HUES48 (cell line): ENCODE results near the gene LHX3.

Experiments used
- H3K27ac ChIP-seq: one replicate; pipeline ENCODE4 v1.7.0; 2013; ENCODE audit warnings: low read depth, low read length, inconsistent platforms
- H3K27me3 ChIP-seq: 2 replicates; pipeline ENCODE4 v1.6.1; 2013; ENCODE audit warnings: mild to moderate bottlenecking, low read length; ENCODE audit not compliant: control insufficient read depth, insufficient read depth
- H3K36me3 ChIP-seq: 2 replicates; pipeline ENCODE4 v1.6.1; 2013; ENCODE audit warnings: low read length; ENCODE audit not compliant: control insufficient read depth, insufficient read depth
- H3K4me1 ChIP-seq: 2 replicates; pipeline ENCODE4 v1.6.1; 2013; ENCODE audit warnings: mild to moderate bottlenecking, low read length; ENCODE audit not compliant: control insufficient read depth, insufficient read depth
- H3K4me3 ChIP-seq: 2 replicates; pipeline ENCODE4 v1.5.1; 2013; ENCODE audit warnings: mild to moderate bottlenecking, low read depth, low read length
- H3K9ac ChIP-seq: 2 replicates; pipeline ENCODE4 v1.6.1; 2013; ENCODE audit warnings: mild to moderate bottlenecking, low read depth, low read length, moderate library complexity
- H3K9me3 ChIP-seq: 2 replicates; pipeline ENCODE4 v1.6.1; 2013; ENCODE audit warnings: low read length; ENCODE audit not compliant: control insufficient read depth, insufficient read depth

LHX3 gene

DNA sequence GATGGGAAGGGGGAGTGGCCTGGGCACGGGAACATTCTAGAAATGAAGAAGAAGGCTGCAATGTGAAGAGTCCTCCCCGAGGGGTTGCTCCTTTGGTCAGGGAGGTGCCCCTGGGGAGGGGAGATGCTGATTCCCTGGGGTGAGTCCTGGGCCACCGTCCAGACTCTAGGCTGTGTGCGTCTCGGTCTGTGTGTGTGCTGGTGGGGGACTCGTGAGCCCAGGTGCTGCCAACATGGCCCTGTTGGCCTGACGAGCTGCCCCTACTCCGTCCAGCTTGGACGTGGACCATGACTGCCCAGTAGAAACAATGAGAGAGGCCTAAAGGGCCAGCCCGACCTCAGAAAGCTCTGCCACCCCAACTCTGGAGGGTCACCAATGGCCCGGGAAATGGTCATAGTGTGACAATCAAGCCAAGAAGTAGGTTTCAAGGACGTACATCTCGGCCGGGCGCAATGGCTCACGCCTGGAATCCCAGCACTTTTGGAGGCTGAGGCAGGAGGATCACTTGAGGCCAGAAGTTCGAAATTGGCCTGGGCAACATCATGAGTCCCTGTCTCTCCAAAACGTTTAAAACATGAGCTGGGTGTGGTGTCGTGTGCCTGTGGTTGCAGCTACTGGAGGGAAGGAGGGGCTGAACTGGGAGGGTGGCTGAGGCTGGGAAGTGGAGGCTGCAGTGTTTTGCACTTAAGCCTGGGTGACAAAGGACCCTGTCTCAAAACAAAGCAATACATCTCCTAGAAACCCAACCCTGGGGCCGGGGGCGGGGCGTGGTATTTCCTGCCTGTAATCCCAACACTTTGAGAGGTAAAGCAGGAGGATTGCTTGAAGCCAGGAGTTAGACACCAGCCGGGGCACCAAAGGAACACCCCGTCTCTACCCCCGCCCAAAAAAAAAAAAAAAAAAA lies 17.0 kb downstream of the LHX3 start:
- H3K4me1 ChIP-seq: peaks cover 9% of the 10 kb centered on the region
- H3K36me3 ChIP-seq: no peaks in the 10 kb centered on the region
- no peak overlapping the region for H3K4me3 ChIP-seq
- no peak overlapping the region for H3K27ac ChIP-seq
- no peak overlapping the region for H3K9ac ChIP-seq
- H3K27me3 ChIP-seq: peaks cover 34% of the 10 kb centered on the region
- H3K9me3 ChIP-seq: no peaks in the 10 kb centered on the region

DNA sequence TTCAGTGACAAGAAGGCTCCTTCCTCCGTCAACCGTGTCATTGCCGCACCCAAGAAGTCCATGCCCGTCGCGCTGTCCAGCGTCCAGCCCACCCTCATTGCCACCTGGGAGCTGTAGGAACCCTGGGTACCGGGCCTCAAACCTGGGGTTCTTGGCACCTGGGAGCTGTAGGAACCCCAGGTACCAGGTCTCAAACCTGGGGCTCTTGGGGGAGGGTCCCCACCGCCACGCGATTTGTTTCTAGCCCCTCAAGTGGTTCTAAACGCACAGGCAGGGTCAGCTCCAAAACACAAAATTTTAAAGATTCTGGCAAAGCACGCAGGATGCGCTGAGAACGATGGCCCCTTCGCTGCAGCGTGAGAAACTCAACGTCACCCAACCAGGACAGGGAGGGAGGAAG lies 17.7 kb downstream of the LHX3 start:
- H3K4me1 ChIP-seq: peaks cover 7% of the 10 kb centered on the region; the same call in 1 of the 2 replicates
- no peaks in the 10 kb centered on the region for H3K36me3 ChIP-seq
- H3K27me3 ChIP-seq: peaks cover 26% of the 10 kb centered on the region
- H3K9ac ChIP-seq: no peak overlapping the region
- no peaks in the 10 kb centered on the region for H3K9me3 ChIP-seq
- no peak overlapping the region for H3K27ac ChIP-seq
- H3K4me3 ChIP-seq: no peak overlapping the region

- Histone ChIP-seq H3K4me1 (peaks cover 4% of the 10 kb centered on the region; the same call in 1 of the 2 replicates), H3K27me3 (peaks cover 18% of the 10 kb centered on the region), H3K4me3 (no peak overlapping the region), H3K9me3 (no peaks in the 10 kb centered on the region), H3K27ac (no peak overlapping the region), H3K9ac (no peak overlapping the region), H3K36me3 (no peaks in the 10 kb centered on the region)
Measured at GRCh38 chr9:136186386-136186785, 18.5 kb downstream of the LHX3 start.

DNA sequence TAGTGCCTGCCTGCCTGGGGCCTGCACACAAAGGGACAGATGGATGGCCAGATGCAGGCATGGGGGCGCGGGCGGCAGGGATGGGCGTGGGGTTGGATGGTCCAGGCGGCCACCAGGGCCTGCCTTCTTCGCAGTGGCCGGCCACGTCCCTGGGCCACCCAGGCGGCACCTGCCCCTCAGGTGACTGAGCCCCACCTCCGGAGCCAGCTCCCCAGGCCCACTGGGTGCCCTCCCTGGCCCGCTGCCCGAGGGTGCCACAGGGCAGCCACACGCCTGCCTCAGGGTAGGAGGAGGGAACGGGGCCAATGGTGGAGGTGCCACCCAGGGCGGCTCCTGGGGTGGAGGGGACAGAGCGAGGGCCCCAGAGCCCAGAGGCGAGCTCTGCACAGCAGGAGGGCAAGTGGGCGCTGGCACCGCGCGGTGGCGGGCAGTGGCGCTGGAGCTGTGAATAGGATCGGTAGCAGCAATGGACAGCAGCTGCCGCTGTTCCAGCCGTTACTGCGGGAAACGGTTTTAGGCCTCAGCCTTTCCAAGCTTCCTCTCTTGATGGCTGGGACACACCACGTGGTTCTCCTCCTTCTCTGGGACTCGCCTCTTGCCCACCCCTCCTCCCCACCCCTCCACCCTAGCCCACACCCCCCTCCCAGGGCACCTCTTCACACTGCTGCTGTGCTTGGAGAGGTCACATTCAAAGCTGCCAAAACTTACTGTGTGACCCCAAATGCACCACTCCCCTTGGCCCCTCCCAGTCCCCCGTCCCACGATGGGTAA lies 19.1 kb downstream of the LHX3 start:
- no peaks in the 10 kb centered on the region for H3K9me3 ChIP-seq
- peaks cover 4% of the 10 kb centered on the region; the same call in 1 of the 2 replicates for H3K4me1 ChIP-seq
- no peak overlapping the region for H3K4me3 ChIP-seq
- H3K9ac ChIP-seq: no peak overlapping the region
- H3K36me3 ChIP-seq: no peaks in the 10 kb centered on the region
- H3K27me3 ChIP-seq: peaks cover 12% of the 10 kb centered on the region
- H3K27ac ChIP-seq: no peak overlapping the region

DNA sequence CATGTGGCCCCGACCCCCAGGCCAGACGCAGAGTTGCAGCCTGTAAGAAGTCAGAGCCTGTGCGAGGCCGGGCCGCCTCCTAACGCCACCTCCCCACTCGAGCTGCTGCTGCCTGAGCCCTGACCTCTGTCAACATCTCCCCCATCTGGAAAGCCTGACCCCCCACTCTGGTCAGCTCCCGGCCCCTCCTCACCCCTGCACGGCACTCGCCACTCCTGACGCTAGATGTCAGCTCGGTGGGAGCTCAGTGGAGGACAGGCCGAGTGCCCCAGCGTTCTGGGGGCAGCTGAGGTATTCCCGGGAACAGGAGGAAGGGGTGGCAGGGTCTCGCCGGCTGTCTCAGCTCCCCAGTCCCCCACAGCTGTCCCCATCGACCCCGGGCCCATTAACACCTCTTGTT lies 19.9 kb downstream of the LHX3 start:
- Histone ChIP-seq H3K36me3 (no peaks in the 10 kb centered on the region), H3K4me3 (no peak overlapping the region), H3K27ac (no peak overlapping the region), H3K9me3 (no peaks in the 10 kb centered on the region), H3K27me3 (peaks cover 5% of the 10 kb centered on the region), H3K9ac (no peak overlapping the region), H3K4me1 (peaks cover 4% of the 10 kb centered on the region; the same call in 1 of the 2 replicates)

DNA sequence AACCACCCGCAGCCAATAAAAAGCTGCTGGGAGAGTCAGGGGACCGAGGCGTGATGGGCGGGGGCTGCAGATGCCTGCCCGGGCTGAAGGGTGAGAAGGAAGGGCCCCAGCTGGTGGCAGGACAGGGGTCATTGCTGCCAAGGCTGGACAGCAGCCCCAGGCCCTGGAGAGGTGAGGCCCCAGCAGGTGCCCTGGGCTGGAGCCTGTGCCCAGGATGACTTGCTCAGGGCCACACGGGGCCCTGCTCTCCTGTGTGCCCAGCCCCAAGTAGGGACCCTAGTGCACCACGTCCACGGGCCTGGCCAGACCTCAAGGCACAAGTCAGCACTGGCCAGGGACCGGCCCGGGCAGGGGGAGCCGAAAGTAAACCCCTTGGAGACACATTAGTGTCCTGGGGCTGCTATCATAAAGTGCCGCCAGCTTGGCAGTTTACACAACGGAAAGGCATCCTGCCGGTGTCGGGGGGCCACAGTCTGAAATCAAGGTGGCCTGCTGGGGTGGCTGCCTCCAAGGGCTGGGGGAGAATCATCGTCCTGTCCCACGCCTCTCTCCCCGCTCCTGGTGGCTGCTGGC lies 22.0 kb downstream of the LHX3 start:
- no peaks in the 10 kb centered on the region for H3K9me3 ChIP-seq
- H3K36me3 ChIP-seq: no peaks in the 10 kb centered on the region
- no peak overlapping the region for H3K27ac ChIP-seq
- peaks cover 6% of the 10 kb centered on the region; the same call in 1 of the 2 replicates for H3K4me1 ChIP-seq
- no peak overlapping the region for H3K9ac ChIP-seq
- no peaks in the 10 kb centered on the region; the same call in 1 of the 2 replicates for H3K27me3 ChIP-seq
- no peak overlapping the region for H3K4me3 ChIP-seq

GRCh38 chr9:136182420-136182787 lies 22.5 kb downstream of the LHX3 start:
- Histone ChIP-seq H3K36me3 (no peaks in the 10 kb centered on the region), H3K9me3 (no peaks in the 10 kb centered on the region), H3K27ac (no peak overlapping the region), H3K27me3 (no peaks in the 10 kb centered on the region; the same call in 1 of the 2 replicates), H3K9ac (no peak overlapping the region), H3K4me3 (no peak overlapping the region), H3K4me1 (peaks cover 6% of the 10 kb centered on the region; the same call in 1 of the 2 replicates)

DNA sequence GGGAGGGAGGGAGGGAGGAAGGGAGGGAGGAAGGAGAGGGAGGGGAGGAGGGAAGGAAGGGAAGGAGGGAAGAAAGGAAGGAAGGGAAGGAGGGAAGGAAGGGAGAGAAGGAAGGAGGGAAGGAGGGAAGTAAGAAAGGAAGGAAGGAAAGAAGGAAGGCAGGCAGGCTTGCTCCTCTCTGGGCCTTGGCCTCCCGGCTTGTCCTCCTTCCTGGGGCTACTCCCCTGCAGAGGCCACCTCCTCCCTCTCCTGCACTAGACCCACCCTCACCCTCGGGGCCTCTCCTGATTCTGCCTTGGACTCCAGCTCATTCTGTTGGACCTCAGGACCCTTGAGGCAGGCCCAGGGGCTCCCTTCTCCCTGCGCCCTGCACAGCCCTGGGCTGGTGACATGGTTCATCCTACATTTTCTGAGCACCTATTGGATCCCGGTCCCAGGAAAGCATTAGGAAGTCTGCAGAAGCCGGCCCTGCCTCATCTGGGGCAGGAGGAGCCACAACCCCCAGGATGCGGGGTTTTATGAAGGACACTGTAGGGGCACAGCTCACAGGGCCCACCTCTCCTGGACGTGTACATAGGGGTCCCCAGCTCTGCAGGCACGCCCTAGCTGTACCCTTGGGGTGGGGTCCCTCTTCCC lies 23.0 kb downstream of the LHX3 start:
- no peak overlapping the region for H3K4me3 ChIP-seq
- peaks cover 6% of the 10 kb centered on the region; the same call in 1 of the 2 replicates for H3K4me1 ChIP-seq
- no peaks in the 10 kb centered on the region; the same call in 1 of the 2 replicates for H3K27me3 ChIP-seq
- H3K9me3 ChIP-seq: no peaks in the 10 kb centered on the region
- H3K27ac ChIP-seq: no peak overlapping the region
- H3K9ac ChIP-seq: no peak overlapping the region
- no peaks in the 10 kb centered on the region for H3K36me3 ChIP-seq

- Histone ChIP-seq H3K9me3 (no peaks in the 10 kb centered on the region), H3K36me3 (no peaks in the 10 kb centered on the region), H3K4me3 (no peak overlapping the region), H3K27ac (no peak overlapping the region), H3K9ac (no peak overlapping the region), H3K4me1 (peaks cover 6% of the 10 kb centered on the region; the same call in 1 of the 2 replicates), H3K27me3 (no peaks in the 10 kb centered on the region; the same call in 1 of the 2 replicates)
Measured at GRCh38 chr9:136180586-136180985, 24.3 kb downstream of the LHX3 start.

GRCh38 chr9:136179761-136180160 lies 25.2 kb downstream of the LHX3 start:
- Histone ChIP-seq H3K9me3 (no peaks in the 10 kb centered on the region), H3K27ac (no peak overlapping the region), H3K27me3 (no peaks in the 10 kb centered on the region; the same call in 1 of the 2 replicates), H3K4me1 (peaks cover 6% of the 10 kb centered on the region; the same call in 1 of the 2 replicates), H3K4me3 (no peak overlapping the region), H3K9ac (no peak overlapping the region), H3K36me3 (no peaks in the 10 kb centered on the region)
